Tibial nerve (tissue), 4 donors: Measurements from ENCODE around the gene AHRR. TPM values are rescaled to one million over a fixed set of nuclear protein-coding genes. Genes with fewer than 3 reads are reported as not detected.

Experiments used
- DNase-seq, 2 donors: peaks; one replicate each; pipeline ENCODE4 v3.0.0-alpha.2; 2019; ENCODE audit warnings: low spot score in 2 of 2
- H3K27ac ChIP-seq, 4 donors: fragments of 200-600 bp; sonication (generic) in 3 of 4; one replicate each; pipeline ENCODE4 v1.5.1; 2017 to 2019; ENCODE audit warnings: mild to moderate bottlenecking in 1 of 4
- H3K27me3 ChIP-seq, 2 donors: fragments of 200-600 bp; sonication (generic) in 1 of 2; one replicate each; pipeline versions ENCODE4 v1.5.1 to v1.6.0; 2017 to 2019
- H3K36me3 ChIP-seq, 3 donors: fragments of 200-600 bp; sonication (generic); one replicate each; pipeline ENCODE4 v1.5.1; 2018 to 2019
- H3K4me1 ChIP-seq, 4 donors: fragments of 200-600 bp; sonication (generic) in 3 of 4; one replicate each; pipeline ENCODE4 v1.5.1; 2017 to 2019
- H3K4me3 ChIP-seq, 4 donors: fragments of 200-600 bp; sonication (generic) in 3 of 4; one replicate each; pipeline ENCODE4 v1.5.1; 2017 to 2019; ENCODE audit warnings: mild to moderate bottlenecking in 1 of 4, moderate library complexity in 1 of 4
- H3K9me3 ChIP-seq, 4 donors: fragments of 200-600 bp; sonication (generic) in 3 of 4; one replicate each; pipeline ENCODE4 v1.5.1; 2017 to 2019
- CTCF ChIP-seq, 5 experiments: fragments of 200-600 bp in 3 of 5; fragments of 450-650 bp in 2 of 5; sonication (generic) in 3 of 5; IDR thresholded peaks; one replicate each; pipeline ENCODE4 v1.5.1; 2016 to 2019; ENCODE audit warnings: antibody characterized with exemption in 5 of 5, mild to moderate bottlenecking in 3 of 5, moderate library complexity in 2 of 5
- EP300 ChIP-seq, 2 donors: sonication (generic); formaldehyde crosslinking; IDR thresholded peaks; one replicate each; pipeline ENCODE4 v1.6.1; 2017; ENCODE audit warnings: antibody characterized with exemption in 2 of 2, mild to moderate bottlenecking in 1 of 2
- POLR2A ChIP-seq, 2 donors: fragments of 450-650 bp; IDR thresholded peaks; one replicate each; pipeline ENCODE4 v1.6.1; 2017; ENCODE audit warnings: antibody characterized with exemption in 2 of 2, mild to moderate bottlenecking in 2 of 2, moderate library complexity in 2 of 2
- WGBS, 2 donors: methylation state at CpG; one replicate each; pipeline ENCODE4 v1.1.5; 2018; 5-methylcytosine and 5-hydroxymethylcytosine counted together
- total RNA-seq, 4 donors: library from RNA; depleted of rRNA; stranded (reverse); fragments of >200 nt; gene quantifications; one replicate each; pipeline ENCODE4 v1.1.0, GENCODE V29; 2016

The AHRR gene
- total RNA-seq, 4 donors from 2014 or later: 1.0 to 4.8 (median 1.2) TPM; not detected in 1

DNA sequence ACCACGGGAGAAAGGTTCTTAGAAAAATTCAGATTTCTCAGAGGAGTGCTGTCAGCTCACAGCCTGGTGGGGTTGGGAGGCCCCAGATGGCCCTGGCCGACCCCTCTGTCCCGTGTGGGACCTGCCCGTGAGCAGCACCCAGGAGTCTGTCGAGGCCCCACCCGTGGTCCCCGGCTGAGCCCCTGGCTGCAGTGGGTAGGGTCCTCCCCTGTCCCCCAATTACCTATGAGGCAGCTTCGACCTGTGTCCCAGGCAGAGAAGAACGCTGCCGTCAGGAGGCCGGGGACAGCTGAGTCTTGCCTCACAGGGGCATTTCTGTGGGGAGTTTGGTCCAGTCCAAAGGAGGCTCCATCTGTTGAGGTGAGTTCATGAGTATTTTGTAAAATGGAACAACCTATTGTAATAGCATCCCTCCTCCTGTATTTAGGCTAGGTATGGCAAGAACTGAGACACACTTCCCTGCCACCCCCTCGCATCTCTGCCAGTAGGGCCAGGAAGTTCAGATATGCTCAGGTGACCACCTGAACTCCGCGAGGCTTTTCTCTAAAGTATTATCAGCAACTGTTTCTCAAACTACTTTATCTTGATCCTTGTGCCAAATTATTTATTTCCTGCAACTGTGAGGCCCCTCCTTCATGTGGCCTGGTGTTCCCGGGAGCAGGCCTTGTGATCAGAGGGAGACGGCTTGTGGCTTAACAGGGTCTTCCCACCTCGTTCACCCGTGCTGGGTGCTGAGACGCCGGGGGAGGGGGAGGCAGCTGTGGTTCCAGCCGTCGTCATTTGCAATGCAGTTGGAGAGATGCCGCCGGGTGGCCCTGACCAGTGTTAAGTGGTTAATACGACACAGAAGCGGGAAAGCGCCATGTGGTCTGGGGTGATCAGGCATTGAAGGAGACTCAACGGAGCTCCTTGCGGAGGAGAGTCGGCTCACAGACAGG, 1.7 kb downstream of the AHRR start:
- no peak for TF ChIP-seq CTCF (IDR thresholded peaks at IDR 0.05)
- TF ChIP-seq POLR2A (IDR thresholded peaks at IDR 0.05): no peak
- TF ChIP-seq EP300 (IDR thresholded peaks at IDR 0.05): no peak
- Histone ChIP-seq H3K9me3 (peaks cover 0 to 2% (median 0%) of the 10 kb centered on the region in 4 donors), H3K4me3 (peak overlapping the region in 1 of 4 donors; percentile 50), H3K27ac (no peak overlapping the region), H3K36me3 (no peaks in the 10 kb centered on the region), H3K27me3 (peaks cover 0 to 51% of the 10 kb centered on the region in 2 donors), H3K4me1 (peaks cover 0 to 31% (median 15%) of the 10 kb centered on the region in 4 donors)
- WGBS, 2 donors: 71 to 78% methylated on average over 30 of the region's 30 CpGs
- DNase-seq: no peak

DNA sequence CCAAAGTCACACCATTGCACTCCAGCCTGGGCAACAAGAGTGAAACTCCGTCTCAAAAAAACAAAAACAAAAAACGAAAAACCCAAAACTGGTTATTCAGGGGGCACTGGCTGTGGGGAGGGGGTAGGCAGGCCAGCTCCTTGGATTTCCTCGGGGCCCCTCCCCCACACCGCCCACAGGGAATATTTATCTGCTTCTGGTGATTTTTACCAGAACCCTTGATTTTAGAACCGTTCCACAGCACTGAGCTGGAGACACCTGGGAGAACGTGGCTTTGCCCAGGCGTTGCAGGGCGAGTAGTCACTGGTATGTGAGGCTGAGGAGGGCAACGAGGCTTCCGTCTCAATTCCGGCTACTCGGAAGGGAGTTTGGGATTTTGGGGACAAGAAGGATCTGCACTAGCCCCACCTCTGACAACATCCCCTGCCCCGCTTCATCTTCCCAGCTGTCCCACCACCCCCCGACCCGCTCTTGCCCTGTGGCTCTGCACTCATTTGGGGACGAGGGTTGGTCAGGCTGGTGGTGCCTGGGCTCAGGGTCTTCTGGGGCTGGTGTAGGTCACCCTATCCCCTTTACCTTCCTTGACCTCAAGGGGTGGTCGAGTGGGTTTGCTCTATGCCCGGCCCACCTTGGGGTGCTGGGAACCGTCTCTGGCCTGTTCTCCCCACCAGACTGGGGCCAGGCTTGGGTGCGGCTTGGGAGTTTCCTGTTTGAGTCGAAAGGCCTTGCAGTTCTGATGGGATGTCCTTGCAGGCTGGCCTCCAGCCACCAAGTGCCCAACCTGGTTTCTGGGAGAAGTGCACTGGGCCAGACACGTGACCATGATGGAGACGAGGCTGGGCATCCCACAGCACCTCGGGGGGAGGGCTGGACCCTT, 3.5 kb downstream of the AHRR start:
- H3K27me3 ChIP-seq: peaks cover 0 to 34% of the 10 kb centered on the region in 2 donors
- TF ChIP-seq POLR2A (IDR thresholded peaks at IDR 0.05): no peak
- TF ChIP-seq EP300 (IDR thresholded peaks at IDR 0.05): no peak
- no peak for TF ChIP-seq CTCF (IDR thresholded peaks at IDR 0.05)
- no peak for DNase-seq
- WGBS, 2 donors: 80 to 85% methylated on average over 21 to 24 of the region's 24 CpGs
- H3K4me3 ChIP-seq: no peak overlapping the region
- H3K27ac ChIP-seq: no peak overlapping the region
- H3K36me3 ChIP-seq: no peaks in the 10 kb centered on the region
- H3K4me1 ChIP-seq: peaks cover 0 to 28% (median 15%) of the 10 kb centered on the region in 4 donors
- peaks cover 0 to 2% (median 0%) of the 10 kb centered on the region in 4 donors for H3K9me3 ChIP-seq

DNA sequence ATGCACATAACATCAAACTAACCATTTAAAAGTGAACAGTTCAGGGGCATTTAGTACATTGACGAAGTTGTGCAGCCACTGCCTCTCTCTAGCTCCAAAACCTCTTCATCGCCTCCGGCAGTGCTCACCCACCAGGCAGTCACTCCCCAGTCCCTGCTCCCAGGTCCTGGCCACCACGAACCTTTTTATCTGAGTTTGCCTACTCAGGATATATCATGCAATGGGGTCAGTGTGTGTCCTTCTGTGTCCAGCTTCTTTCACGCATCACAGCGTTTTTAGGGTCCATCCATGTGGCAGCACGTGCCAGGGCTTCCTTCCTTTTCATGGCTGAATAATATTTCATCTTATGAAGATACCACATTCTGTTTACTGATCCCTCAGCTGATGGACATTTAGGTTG, 4.6 kb downstream of the AHRR start:
- TF ChIP-seq CTCF (IDR thresholded peaks at IDR 0.05) (no peak), EP300 (IDR thresholded peaks at IDR 0.05) (no peak), POLR2A (IDR thresholded peaks at IDR 0.05) (no peak)
- Histone ChIP-seq H3K27me3 (peaks cover 0 to 22% of the 10 kb centered on the region in 2 donors), H3K36me3 (no peaks in the 10 kb centered on the region), H3K4me1 (peaks cover 0 to 17% (median 6%) of the 10 kb centered on the region in 4 donors), H3K4me3 (no peak overlapping the region), H3K9me3 (peaks cover 0 to 2% (median 0%) of the 10 kb centered on the region in 4 donors), H3K27ac (no peak overlapping the region)
- no peak for DNase-seq
- 92% methylated on average over 7 of the region's 7 CpGs for WGBS, 2 donors

DNA sequence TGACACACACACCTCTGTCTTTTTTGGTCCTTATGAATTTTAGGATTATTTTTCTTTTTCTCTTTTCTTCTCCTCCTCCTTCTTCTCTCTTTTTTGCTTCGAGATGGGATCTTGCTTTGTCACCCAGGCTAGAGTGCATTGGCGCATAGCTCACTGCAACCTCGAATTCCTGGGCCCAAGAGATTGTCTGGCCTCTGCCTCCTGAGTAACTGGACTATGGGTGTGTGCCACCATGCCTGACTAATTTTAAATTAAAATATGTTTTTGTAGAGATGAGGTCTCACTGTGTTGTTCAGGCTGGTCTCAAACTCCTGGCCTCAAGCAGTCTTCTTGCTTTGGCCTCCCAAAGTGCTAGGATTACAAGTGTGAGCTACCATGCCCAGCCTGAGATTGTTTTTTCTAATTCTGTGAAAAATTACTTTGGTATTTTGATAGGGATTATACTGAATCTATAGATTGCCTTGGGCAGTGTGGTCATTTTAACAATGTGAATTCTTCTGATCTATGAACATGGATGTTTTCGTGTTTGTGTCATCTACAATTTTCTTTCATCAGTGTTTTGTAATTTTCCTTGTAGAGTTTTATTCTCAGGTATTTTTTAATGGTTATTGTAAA, 7.7 kb downstream of the AHRR start:
- TF ChIP-seq POLR2A (IDR thresholded peaks at IDR 0.05) (no peak), EP300 (IDR thresholded peaks at IDR 0.05) (no peak), CTCF (IDR thresholded peaks at IDR 0.05) (no peak)
- H3K4me3 ChIP-seq: no peak overlapping the region
- no peak for DNase-seq
- H3K4me1 ChIP-seq: no peaks in the 10 kb centered on the region
- WGBS, 2 donors: 83 to 86% methylated on average over 4 of the region's 4 CpGs
- no peaks in the 10 kb centered on the region for H3K36me3 ChIP-seq
- H3K27ac ChIP-seq: no peak overlapping the region
- H3K27me3 ChIP-seq: no peaks in the 10 kb centered on the region
- H3K9me3 ChIP-seq: no peaks in the 10 kb centered on the region
